PC-9 (cell line): ENCODE data around the gene TMIGD2. TPM values are rescaled to one million over a fixed set of nuclear protein-coding genes. Genes with fewer than 3 reads are reported as not detected.

Experiments used
- BruUV-seq: library from RNA; stranded (reverse); fragments of 400-500 nt; replicated peaks from 2 replicates; lab custom pipeline; 2021; lab: Mats Ljungman, UMichigan
- CTCF ChIA-PET: fragments of 300-600 bp; sonication (Branson Sonifier 250); formaldehyde crosslinking; loops from one replicate; lab custom pipeline; 2022; ENCODE audit warnings: antibody characterized with exemption; lab: Charles Lee
- POLR2A ChIA-PET: fragments of 300-600 bp; sonication (Branson Sonifier 250); formaldehyde crosslinking; loops from one replicate; lab custom pipeline; 2022; ENCODE audit warnings: antibody characterized with exemption; ENCODE audit not compliant: unreplicated experiment; lab: Charles Lee
- DNase-seq, 2 experiments: peaks; one replicate each; pipeline versions ENCODE4 v3.0.0 to v3.0.0-alpha.2; 2015 to 2022; ENCODE audit warnings: mixed read lengths in 1 of 2
- H2AFZ ChIP-seq: fragments of 200-600 bp; sonication (generic); 2 replicates; pipeline ENCODE4 v1.8.1; 2017; ENCODE audit warnings: antibody characterized with exemption
- H3F3A ChIP-seq: fragments of 200-600 bp; sonication (generic); 2 replicates; pipeline ENCODE4 v1.8.1; 2017; ENCODE audit warnings: antibody characterized with exemption, mild to moderate bottlenecking, low read depth; ENCODE audit not compliant: insufficient read depth
- H3K27ac ChIP-seq: fragments of 200-600 bp; sonication (generic); 2 replicates; pipeline ENCODE4 v1.6.1; 2016; ENCODE audit warnings: mixed run types
- H3K27me3 ChIP-seq: fragments of 200-600 bp; sonication (generic); 2 replicates; pipeline ENCODE4 v1.6.1; 2016; ENCODE audit warnings: low read depth, mixed run types; ENCODE audit not compliant: insufficient read depth
- H3K36me3 ChIP-seq: fragments of 200-600 bp; sonication (generic); 2 replicates; pipeline ENCODE4 v1.6.1; 2016; ENCODE audit warnings: low read depth, mixed run types
- H3K4me1 ChIP-seq: fragments of 200-600 bp; sonication (generic); replicated peaks from 2 replicates; pipeline ENCODE4 v1.6.1; 2016; ENCODE audit warnings: mixed run types; ENCODE audit not compliant: insufficient read depth
- H3K4me2 ChIP-seq: fragments of 200-600 bp; sonication (generic); 2 replicates; pipeline ENCODE4 v1.6.1; 2017; ENCODE audit warnings: mixed run types
- H3K4me3 ChIP-seq: fragments of 200-600 bp; sonication (generic); 2 replicates; pipeline ENCODE4 v1.6.1; 2016; ENCODE audit warnings: mixed run types
- H3K79me2 ChIP-seq: fragments of 200-600 bp; sonication (generic); 2 replicates; pipeline ENCODE4 v1.6.1; 2017; ENCODE audit warnings: low read depth, mixed run types
- H3K9me2 ChIP-seq: fragments of 200-600 bp; sonication (generic); 2 replicates; pipeline ENCODE4 v1.8.1; 2017; ENCODE audit warnings: mild to moderate bottlenecking; ENCODE audit not compliant: insufficient read depth
- H3K9me3 ChIP-seq: fragments of 200-600 bp; sonication (generic); 2 replicates; pipeline ENCODE4 v1.8.1; 2016; ENCODE audit warnings: low read depth; ENCODE audit not compliant: insufficient read depth
- H4K20me1 ChIP-seq: fragments of 200-600 bp; sonication (generic); 2 replicates; pipeline ENCODE4 v1.8.1; 2017; ENCODE audit not compliant: insufficient read depth
- EZH2 ChIP-seq: fragments of 200-600 bp; sonication (generic); IDR thresholded peaks from 2 replicates; pipeline ENCODE4 v1.8.0; 2017; ENCODE audit warnings: antibody characterized with exemption, low read depth
- intact Hi-C: fragments of 100-400 bp; cut with micrococcal nuclease; formaldehyde crosslinking; loops from one replicate; pipeline ENCODE4 v1.10.0; 2022; ENCODE audit not compliant: unreplicated experiment
- total RNA-seq: library from RNA; stranded (reverse); gene quantifications from 2 replicates; pipeline ENCODE4 v1.2.3, GENCODE V29; 2021
- TF ChIP-seq, protein P1 (sequence below): fragments of 200-600 bp; sonication (generic); conservative IDR thresholded peaks from 2 replicates; pipeline ENCODE4 v1.6.1; 2017; ENCODE audit warnings: mixed run types, antibody characterized with exemption, mild to moderate bottlenecking, moderate library complexity

TMIGD2 gene
- total RNA-seq, 1 experiment from 2014 or later: not detected

DNA sequence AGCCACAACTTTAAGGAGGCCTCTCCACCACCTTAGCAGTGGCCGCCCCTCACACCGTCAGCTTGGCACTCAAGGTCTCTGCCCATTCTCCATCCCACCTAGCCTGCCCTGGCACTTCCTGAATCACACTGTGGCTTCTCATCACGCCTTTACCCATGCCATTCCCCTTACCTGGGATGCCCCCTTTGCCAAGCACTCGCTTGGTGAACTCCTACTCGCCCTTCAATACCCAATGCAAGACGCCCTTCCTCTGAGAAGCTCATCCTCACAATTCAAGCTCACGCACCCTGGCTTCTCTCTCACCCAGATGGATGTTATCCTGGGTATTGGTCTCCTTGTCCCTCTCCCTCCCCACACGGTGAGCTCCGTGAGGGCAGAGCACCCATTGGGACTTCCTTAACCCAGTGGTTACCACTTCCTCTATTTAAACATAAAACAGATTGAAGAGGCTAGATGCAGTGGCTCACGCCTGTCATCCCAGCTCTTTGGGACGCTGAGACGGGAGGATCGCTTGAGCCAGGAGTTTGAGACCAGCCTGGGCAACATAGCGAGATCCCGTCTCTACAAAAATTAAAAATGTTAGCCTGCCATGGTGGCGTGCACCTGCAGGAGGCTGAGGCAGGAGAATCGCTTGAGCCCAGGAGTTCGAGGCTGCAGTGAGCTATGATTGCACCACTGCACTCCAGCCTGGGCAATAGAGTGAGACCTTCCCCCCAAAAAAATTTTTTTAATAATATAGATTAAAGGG lies 35.8 kb downstream of the TMIGD2 start:
- no peak overlapping the region for H2AFZ ChIP-seq
- intact Hi-C loops: no loop called here
- no peak overlapping the region for H3K4me2 ChIP-seq
- DNase-seq: no peak
- no peaks in the 10 kb centered on the region for H4K20me1 ChIP-seq
- BruUV-seq: no TSS peak
- no peaks in the 10 kb centered on the region for H3K79me2 ChIP-seq
- ChIA-PET POLR2A (no interaction called here), CTCF (interaction anchor here (1.0 to 1.9 kb wide), 2 partner anchors 86 to 122 kb away, joined by 3 to 9 read pairs; no protein-coding TSS in a partner anchor)
- H3K9me3 ChIP-seq: no peaks in the 10 kb centered on the region
- no peaks in the 10 kb centered on the region for H3K36me3 ChIP-seq
- H3K9me2 ChIP-seq: no peaks in the 10 kb centered on the region
- no peaks in the 10 kb centered on the region for H3K4me1 ChIP-seq
- TF ChIP-seq EZH2: no peak
- TF ChIP-seq, protein P1, sequence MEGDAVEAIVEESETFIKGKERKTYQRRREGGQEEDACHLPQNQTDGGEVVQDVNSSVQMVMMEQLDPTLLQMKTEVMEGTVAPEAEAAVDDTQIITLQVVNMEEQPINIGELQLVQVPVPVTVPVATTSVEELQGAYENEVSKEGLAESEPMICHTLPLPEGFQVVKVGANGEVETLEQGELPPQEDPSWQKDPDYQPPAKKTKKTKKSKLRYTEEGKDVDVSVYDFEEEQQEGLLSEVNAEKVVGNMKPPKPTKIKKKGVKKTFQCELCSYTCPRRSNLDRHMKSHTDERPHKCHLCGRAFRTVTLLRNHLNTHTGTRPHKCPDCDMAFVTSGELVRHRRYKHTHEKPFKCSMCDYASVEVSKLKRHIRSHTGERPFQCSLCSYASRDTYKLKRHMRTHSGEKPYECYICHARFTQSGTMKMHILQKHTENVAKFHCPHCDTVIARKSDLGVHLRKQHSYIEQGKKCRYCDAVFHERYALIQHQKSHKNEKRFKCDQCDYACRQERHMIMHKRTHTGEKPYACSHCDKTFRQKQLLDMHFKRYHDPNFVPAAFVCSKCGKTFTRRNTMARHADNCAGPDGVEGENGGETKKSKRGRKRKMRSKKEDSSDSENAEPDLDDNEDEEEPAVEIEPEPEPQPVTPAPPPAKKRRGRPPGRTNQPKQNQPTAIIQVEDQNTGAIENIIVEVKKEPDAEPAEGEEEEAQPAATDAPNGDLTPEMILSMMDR: no peak
- H3K27ac ChIP-seq: no peak overlapping the region
- H3F3A ChIP-seq: no peaks in the 10 kb centered on the region
- H3K27me3 ChIP-seq: no peaks in the 10 kb centered on the region
- H3K4me3 ChIP-seq: no peak overlapping the region

GRCh38 chr19:4264812-4265211 lies 37.4 kb downstream of the TMIGD2 start:
- no peaks in the 10 kb centered on the region for H3K9me2 ChIP-seq
- H3K9me3 ChIP-seq: no peaks in the 10 kb centered on the region
- no peaks in the 10 kb centered on the region for H3K4me1 ChIP-seq
- DNase-seq: no peak
- no peak for TF ChIP-seq EZH2
- TF ChIP-seq, protein P1: no peak
- H3K36me3 ChIP-seq: no peaks in the 10 kb centered on the region
- no peak overlapping the region for H3K27ac ChIP-seq
- no peaks in the 10 kb centered on the region for H3F3A ChIP-seq
- H3K79me2 ChIP-seq: no peaks in the 10 kb centered on the region
- H3K27me3 ChIP-seq: no peaks in the 10 kb centered on the region
- POLR2A ChIA-PET: no interaction called here
- BruUV-seq: no TSS peak
- intact Hi-C loops: no loop called here
- no peak overlapping the region for H2AFZ ChIP-seq
- H3K4me3 ChIP-seq: no peak overlapping the region
- no peaks in the 10 kb centered on the region for H4K20me1 ChIP-seq
- CTCF ChIA-PET: no interaction called here
- no peak overlapping the region for H3K4me2 ChIP-seq

DNA sequence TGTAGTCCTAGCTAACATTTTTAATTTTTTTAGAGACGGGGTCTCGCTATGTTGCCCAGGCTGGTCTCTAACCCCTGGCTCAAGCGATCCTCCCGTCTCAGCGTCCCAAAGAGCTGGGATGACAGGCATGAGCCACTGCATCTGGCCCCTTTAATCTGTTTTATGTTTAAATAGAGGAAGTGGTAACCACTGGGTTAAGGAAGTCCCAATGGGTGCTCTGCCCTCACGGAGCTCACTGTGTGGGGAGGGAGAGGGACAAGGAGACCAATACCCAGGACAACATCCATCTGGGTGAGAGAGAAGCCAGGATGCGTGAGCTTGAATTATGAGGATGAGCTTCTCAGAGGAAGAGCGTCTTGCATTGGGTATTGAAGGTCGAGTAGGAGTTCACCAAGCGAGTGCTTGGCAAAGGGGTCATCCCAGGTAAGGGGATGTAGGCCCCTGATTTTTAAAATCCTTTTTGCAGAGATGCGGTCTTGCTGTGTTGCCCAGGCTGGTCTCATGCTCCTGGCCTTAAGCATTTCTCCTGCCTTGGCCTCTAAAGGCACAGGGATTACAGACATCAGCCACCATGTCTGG lies 41.5 kb downstream of the TMIGD2 start:
- Histone ChIP-seq H3K27ac (no peak overlapping the region), H3K4me3 (no peak overlapping the region), H2AFZ (no peak overlapping the region), H3F3A (no peaks in the 10 kb centered on the region), H3K36me3 (no peaks in the 10 kb centered on the region), H3K4me2 (no peak overlapping the region), H3K9me3 (no peaks in the 10 kb centered on the region), H3K79me2 (no peaks in the 10 kb centered on the region), H3K4me1 (no peaks in the 10 kb centered on the region), H4K20me1 (no peaks in the 10 kb centered on the region), H3K9me2 (no peaks in the 10 kb centered on the region), H3K27me3 (no peaks in the 10 kb centered on the region)
- no TSS peak for BruUV-seq
- ChIA-PET CTCF (no interaction called here), POLR2A (no interaction called here)
- DNase-seq: no peak
- TF ChIP-seq, protein P1: no peak
- TF ChIP-seq EZH2: no peak
- intact Hi-C loops: no loop called here
